OCI-LY7 (cell line): ENCODE measurements around the gene SETD1A. TPM values are rescaled to one million over a fixed set of nuclear protein-coding genes. Genes with fewer than 3 reads are reported as not detected.

Source experiments
- BruUV-seq: library from RNA; stranded (reverse); fragments of 400-500 nt; replicated peaks from 2 replicates; lab custom pipeline; 2021; lab: Mats Ljungman, UMichigan
- CTCF ChIA-PET: fragments of 300-600 bp; sonication (Branson Sonifier 250); formaldehyde crosslinking; loops from one replicate; lab custom pipeline; 2022; ENCODE audit warnings: antibody characterized with exemption; ENCODE audit not compliant: unreplicated experiment; lab: Charles Lee
- POLR2A ChIA-PET: fragments of 300-600 bp; sonication (Branson Sonifier 250); formaldehyde crosslinking; loops from one replicate; lab custom pipeline; 2022; ENCODE audit warnings: antibody characterized with exemption; lab: Charles Lee
- DNase-seq: peaks from one replicate; pipeline ENCODE4 v3.0.0-alpha.2; 2015; ENCODE audit warnings: low spot score
- H2AFZ ChIP-seq: fragments of 200-600 bp; sonication (generic), shearing (Covaris generic); 2 replicates; pipeline ENCODE4 v1.6.1; 2014; ENCODE audit warnings: mild to moderate bottlenecking, antibody characterized with exemption, low read length, moderate library complexity
- H3K27ac ChIP-seq: fragments of 200-600 bp; sonication (generic); 2 replicates; pipeline ENCODE4 v1.5.1; 2014; ENCODE audit warnings: mixed run types, low read depth, mild to moderate bottlenecking, moderate library complexity, low read length, inconsistent platforms; ENCODE audit not compliant: poor library complexity, severe bottlenecking
- H3K36me3 ChIP-seq: fragments of 200-600 bp; sonication (generic); 2 replicates; pipeline ENCODE4 v1.6.1; 2014; ENCODE audit warnings: mild to moderate bottlenecking, antibody characterized with exemption, low read length, moderate library complexity, mixed read lengths; ENCODE audit not compliant: insufficient read depth
- H3K4me1 ChIP-seq: fragments of 200-600 bp; sonication (generic); 2 replicates; pipeline ENCODE4 v1.5.1; 2014; ENCODE audit warnings: mild to moderate bottlenecking, low read length; ENCODE audit not compliant: insufficient read depth, poor library complexity, severe bottlenecking
- H3K4me2 ChIP-seq: fragments of 200-600 bp; sonication (generic); 2 replicates; pipeline ENCODE4 v1.6.1; 2014; ENCODE audit warnings: mild to moderate bottlenecking, low read length
- H3K4me3 ChIP-seq: fragments of 200-600 bp; sonication (generic); 2 replicates; pipeline ENCODE4 v1.5.1; 2014; ENCODE audit warnings: mild to moderate bottlenecking, low read depth, low read length; ENCODE audit not compliant: poor library complexity, severe bottlenecking
- H3K79me2 ChIP-seq: fragments of 200-600 bp; sonication (generic); 2 replicates; pipeline ENCODE4 v1.6.1; 2016; ENCODE audit warnings: low read depth, mild to moderate bottlenecking, low read length, moderate library complexity, mixed read lengths; ENCODE audit not compliant: insufficient read depth
- H3K9me2 ChIP-seq: fragments of 200-600 bp; sonication (generic); 2 replicates; pipeline ENCODE4 v1.6.1; 2016; ENCODE audit warnings: mild to moderate bottlenecking, low read length, mixed read lengths; ENCODE audit not compliant: insufficient read depth
- H3K9me3 ChIP-seq: fragments of 200-600 bp; sonication (generic); 2 replicates; pipeline ENCODE4 v1.6.1; 2014; ENCODE audit warnings: mild to moderate bottlenecking, mixed run types, low read length, mixed read lengths
- H4K20me1 ChIP-seq: fragments of 200-600 bp; sonication (generic); 2 replicates; pipeline ENCODE4 v1.6.1; 2014; ENCODE audit warnings: mild to moderate bottlenecking, antibody characterized with exemption, low read length, moderate library complexity, mixed read lengths; ENCODE audit not compliant: insufficient read depth
- EZH2phosphoT487 ChIP-seq: fragments of 200-600 bp; sonication (generic); IDR thresholded peaks from 2 replicates; pipeline ENCODE4 v1.6.1; 2018; ENCODE audit warnings: low read depth, borderline replicate concordance, mild to moderate bottlenecking, mixed run types, antibody characterized with exemption, low read length, moderate library complexity, mixed read lengths
- intact Hi-C: fragments of 100-400 bp; cut with micrococcal nuclease; formaldehyde crosslinking; loops from one replicate; pipeline ENCODE4 v1.10.0; 2022; ENCODE audit not compliant: unreplicated experiment
- total RNA-seq, 2 experiments: library from RNA; depleted of rRNA in 1 of 2; stranded (reverse); fragments of >200 nt in 1 of 2; shearing (Covaris generic) in 1 of 2; gene quantifications; 2 replicates each; pipeline ENCODE4 v1.2.3, GENCODE V29; 2014 to 2022
- TF ChIP-seq, protein P1 (sequence below): fragments of 200-600 bp; sonication (generic); conservative IDR thresholded peaks from 2 replicates; pipeline ENCODE4 v1.5.1; 2014; ENCODE audit warnings: mild to moderate bottlenecking, antibody characterized with exemption, low read length, moderate library complexity, mixed read lengths

The SETD1A gene
- total RNA-seq, 2 experiments from 2014 or later: 8.6 to 36.0 TPM

GRCh38 chr16:30949650-30950515 lies 7.7 kb upstream of the SETD1A start:
- CTCF ChIA-PET: interaction anchor here (0.6 kb wide), 1 partner anchor 415 kb away, joined by 19 read pairs; no protein-coding TSS in a partner anchor
- no TSS peak for BruUV-seq

DNA sequence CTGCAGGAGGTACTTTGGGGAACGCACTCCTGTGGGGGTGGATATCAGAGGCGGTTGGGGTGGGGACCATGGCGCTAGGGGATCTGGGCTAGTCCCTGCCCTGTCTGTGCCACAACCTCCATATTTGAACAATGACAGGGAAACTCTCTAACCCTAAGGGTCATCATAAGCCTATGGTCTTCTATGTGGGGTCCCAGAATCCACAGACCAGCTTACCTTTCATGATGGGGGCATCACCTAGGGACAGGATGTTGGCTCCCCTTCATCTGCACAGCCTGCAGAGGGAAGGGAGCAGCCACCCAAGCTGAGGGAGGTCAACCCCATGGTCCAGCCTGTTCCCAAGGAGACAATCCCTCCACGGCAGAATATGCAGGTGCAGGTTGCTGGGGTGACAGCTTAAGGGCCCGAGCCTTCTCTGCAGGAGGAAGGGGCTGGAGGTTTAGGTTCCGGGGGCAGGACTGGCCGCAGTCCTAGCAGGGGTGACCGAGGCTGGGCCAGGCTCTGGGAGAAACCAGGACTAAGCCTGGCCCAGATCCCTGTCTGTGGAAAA lies 7.0 kb upstream of the SETD1A start:
- Histone ChIP-seq H3K79me2 (no peaks in the 10 kb centered on the region), H2AFZ (no peak overlapping the region), H3K4me1 (peaks cover 35% of the 10 kb centered on the region), H4K20me1 (no peaks in the 10 kb centered on the region), H3K9me3 (no peaks in the 10 kb centered on the region), H3K27ac (peak overlapping the region; percentile 31), H3K4me3 (peak overlapping the region; percentile 72), H3K36me3 (no peaks in the 10 kb centered on the region), H3K9me2 (no peaks in the 10 kb centered on the region), H3K4me2 (peak overlapping the region; percentile 77; the same call in 1 of the 2 replicates)
- ChIA-PET POLR2A (no interaction called here), CTCF (no interaction called here)
- TF ChIP-seq, protein P1, sequence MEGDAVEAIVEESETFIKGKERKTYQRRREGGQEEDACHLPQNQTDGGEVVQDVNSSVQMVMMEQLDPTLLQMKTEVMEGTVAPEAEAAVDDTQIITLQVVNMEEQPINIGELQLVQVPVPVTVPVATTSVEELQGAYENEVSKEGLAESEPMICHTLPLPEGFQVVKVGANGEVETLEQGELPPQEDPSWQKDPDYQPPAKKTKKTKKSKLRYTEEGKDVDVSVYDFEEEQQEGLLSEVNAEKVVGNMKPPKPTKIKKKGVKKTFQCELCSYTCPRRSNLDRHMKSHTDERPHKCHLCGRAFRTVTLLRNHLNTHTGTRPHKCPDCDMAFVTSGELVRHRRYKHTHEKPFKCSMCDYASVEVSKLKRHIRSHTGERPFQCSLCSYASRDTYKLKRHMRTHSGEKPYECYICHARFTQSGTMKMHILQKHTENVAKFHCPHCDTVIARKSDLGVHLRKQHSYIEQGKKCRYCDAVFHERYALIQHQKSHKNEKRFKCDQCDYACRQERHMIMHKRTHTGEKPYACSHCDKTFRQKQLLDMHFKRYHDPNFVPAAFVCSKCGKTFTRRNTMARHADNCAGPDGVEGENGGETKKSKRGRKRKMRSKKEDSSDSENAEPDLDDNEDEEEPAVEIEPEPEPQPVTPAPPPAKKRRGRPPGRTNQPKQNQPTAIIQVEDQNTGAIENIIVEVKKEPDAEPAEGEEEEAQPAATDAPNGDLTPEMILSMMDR: no peak
- DNase-seq: no peak
- intact Hi-C loops: no loop called here
- no TSS peak for BruUV-seq

More at GRCh38 chr16:30949650-30950515, 7.7 kb upstream of the SETD1A start:
- Histone ChIP-seq H3K9me2 (no peaks in the 10 kb centered on the region), H3K36me3 (0 out of 2 replicates have a peak, but pooled peaks cover 3% of the 10 kb centered on the region), H3K27ac (peak overlapping the region; percentile 31), H3K9me3 (no peaks in the 10 kb centered on the region), H3K4me1 (peaks cover 34% of the 10 kb centered on the region), H3K79me2 (no peaks in the 10 kb centered on the region), H4K20me1 (no peaks in the 10 kb centered on the region), H3K4me3 (peak overlapping the region; percentile 72), H2AFZ (no peak overlapping the region; the same call in 1 of the 2 replicates), H3K4me2 (peak overlapping the region; percentile 77)
- intact Hi-C loops: no loop called here
- TF ChIP-seq EZH2phosphoT487: no peak
- TF ChIP-seq, protein P1: peak; percentile 68
- POLR2A ChIA-PET: no interaction called here
- DNase-seq: peak; percentile 57

DNA sequence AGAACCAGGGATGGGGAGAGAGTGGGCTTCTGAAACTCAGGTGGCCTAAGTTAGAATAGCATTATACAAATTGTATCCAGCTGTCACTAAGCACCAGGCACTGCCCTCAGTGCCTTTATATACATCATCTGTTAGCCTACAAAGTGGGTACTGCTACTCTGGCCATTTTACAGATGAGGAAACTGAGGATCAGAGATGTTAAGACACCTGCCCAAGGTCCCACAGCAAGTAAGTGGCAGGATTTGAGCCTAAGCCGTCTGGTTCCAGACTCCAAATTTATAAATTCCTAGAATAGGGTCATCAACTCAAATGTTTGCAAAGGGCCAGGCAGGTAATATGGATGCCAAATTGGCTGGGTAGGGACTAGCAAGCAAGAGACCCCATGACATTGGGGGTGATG lies 6.4 kb upstream of the SETD1A start:
- Histone ChIP-seq H3K79me2 (no peaks in the 10 kb centered on the region), H3K4me1 (peaks cover 41% of the 10 kb centered on the region), H2AFZ (no peak overlapping the region), H3K36me3 (no peaks in the 10 kb centered on the region), H3K27ac (no peak overlapping the region), H3K9me3 (no peaks in the 10 kb centered on the region), H3K4me3 (no peak overlapping the region), H3K4me2 (no peak overlapping the region), H4K20me1 (no peaks in the 10 kb centered on the region), H3K9me2 (no peaks in the 10 kb centered on the region)
- ChIA-PET CTCF (no interaction called here), POLR2A (no interaction called here)
- no peak for DNase-seq
- BruUV-seq: no TSS peak
- no peak for TF ChIP-seq EZH2phosphoT487
- TF ChIP-seq, protein P1: no peak
- intact Hi-C loops: no loop called here
